HG03521 (cell line): Measurements from ENCODE around the gene DCAF10.
A peak's percentile ranks its signal among the peaks of the same experiment; 100 is the strongest.
"Not testable (repeated sequence)": the region's sequence is repeated elsewhere in the genome, so short reads cannot be mapped to it uniquely, and the experiment has no call there.

ENCODE experiments used
- ATAC-seq: cut with Tn5 transposase; IDR thresholded peaks from one replicate; pipeline ENCODE4 v1.9.1; 2021; ENCODE audit warnings: mild to moderate bottlenecking, moderate library complexity; ENCODE audit not compliant: unreplicated experiment

DCAF10 gene

GRCh38 chr9:37788332-37788731 is 12.3 kb upstream of the DCAF10 start:
- no peak for ATAC-seq

- no peak for ATAC-seq
These were observed 10.5 kb upstream of the DCAF10 start for GRCh38 chr9:37790096-37790495.

GRCh38 chr9:37792122-37792521 is 8.5 kb upstream of the DCAF10 start:
- no peak for ATAC-seq

- no peak for ATAC-seq
These were observed 4.4 kb upstream of the DCAF10 start for GRCh38 chr9:37796232-37796631.

GRCh38 chr9:37798677-37799076 is 1.9 kb upstream of the DCAF10 start:
- ATAC-seq = no peak

GRCh38 chr9:37801287-37801850 is 772 bp downstream of the DCAF10 start:
- peak; percentile 36 for ATAC-seq

- ATAC-seq = no peak
These were observed 1.5 kb downstream of the DCAF10 start for GRCh38 chr9:37801959-37802711.

- no peak for ATAC-seq
These were observed 5.7 kb downstream of the DCAF10 start for GRCh38 chr9:37806271-37806670.

GRCh38 chr9:37809676-37810075 is 9.1 kb downstream of the DCAF10 start:
- not testable (repeated sequence) for ATAC-seq

- no peak for ATAC-seq
These were observed 11.4 kb downstream of the DCAF10 start for GRCh38 chr9:37811906-37812476.

GRCh38 chr9:37812773-37813379 is 12.3 kb downstream of the DCAF10 start:
- ATAC-seq = no peak

GRCh38 chr9:37818849-37819248 is 18.3 kb downstream of the DCAF10 start:
- ATAC-seq = no peak

GRCh38 chr9:37820142-37820541 is 19.5 kb downstream of the DCAF10 start:
- no peak for ATAC-seq

GRCh38 chr9:37825174-37825573 is 24.6 kb downstream of the DCAF10 start:
- not testable (repeated sequence) for ATAC-seq

- no peak for ATAC-seq
These were observed 27.0 kb downstream of the DCAF10 start for GRCh38 chr9:37827483-37828165.

- no peak for ATAC-seq
These were observed 35.2 kb downstream of the DCAF10 start for GRCh38 chr9:37835821-37836220.

GRCh38 chr9:37836386-37836785 is 35.8 kb downstream of the DCAF10 start:
- ATAC-seq = peak; percentile 75

- ATAC-seq = no peak
These were observed 39.2 kb downstream of the DCAF10 start for GRCh38 chr9:37839496-37840461.

GRCh38 chr9:37840560-37841194 is 40.1 kb downstream of the DCAF10 start:
- ATAC-seq = no peak

- no peak for ATAC-seq
These were observed 51.6 kb downstream of the DCAF10 start for GRCh38 chr9:37852222-37852621.
